Breast epithelium (tissue), 4 donors: Measurements from ENCODE around the gene CCDC14. TPM values are rescaled to one million over a fixed set of nuclear protein-coding genes. Genes with fewer than 3 reads are reported as not detected.

ENCODE experiments used
- DNase-seq, 2 donors: peaks; one replicate each; pipeline ENCODE4 v3.0.0-alpha.2; 2019; ENCODE audit warnings: low spot score in 2 of 2
- H3K27ac ChIP-seq, 2 donors: fragments of 200-600 bp; sonication (generic) in 1 of 2; one replicate each; pipeline ENCODE4 v1.5.1; 2016 to 2019; ENCODE audit warnings: mild to moderate bottlenecking in 1 of 2
- H3K27me3 ChIP-seq, 2 donors: fragments of 200-600 bp; sonication (generic) in 1 of 2; one replicate each; pipeline versions ENCODE4 v1.5.1 to v1.6.0; 2017 to 2019; ENCODE audit warnings: control low read depth in 1 of 2, mild to moderate bottlenecking in 1 of 2
- H3K36me3 ChIP-seq: fragments of 200-600 bp; one replicate; pipeline ENCODE4 v1.5.1; 2019
- H3K4me1 ChIP-seq, 2 donors: fragments of 200-600 bp; sonication (generic); one replicate each; pipeline ENCODE4 v1.5.1; 2016 to 2019; ENCODE audit warnings: control low read depth in 1 of 2
- H3K4me3 ChIP-seq, 3 donors: fragments of 200-600 bp; sonication (generic); 1 replicate in 2 of 3; 2 replicates in 1 of 3; pipeline ENCODE4 v1.5.1; 2016 to 2019; ENCODE audit warnings: mild to moderate bottlenecking in 3 of 3, moderate library complexity in 2 of 3
- H3K9me3 ChIP-seq, 2 donors: fragments of 200-600 bp; sonication (generic) in 1 of 2; one replicate each; pipeline ENCODE4 v1.5.1; 2016 to 2019; ENCODE audit warnings: control low read depth in 1 of 2
- POLR2A ChIP-seq: fragments of 450-650 bp; IDR thresholded peaks from one replicate; pipeline ENCODE4 v1.6.1; 2016; ENCODE audit warnings: antibody characterized with exemption, mild to moderate bottlenecking, moderate library complexity
- POLR2AphosphoS5 ChIP-seq, 3 donors: sonication (generic); formaldehyde crosslinking; IDR thresholded peaks; one replicate each; pipeline ENCODE4 v1.6.1; 2017; ENCODE audit warnings: antibody characterized with exemption in 3 of 3
- intact Hi-C: fragments of 100-400 bp; cut with DNase I; formaldehyde crosslinking; loops from one replicate; pipeline ENCODE4 v1.15.1; 2023; ENCODE audit warnings: low total_unique reads
- total RNA-seq, 3 donors: library from RNA; depleted of rRNA; stranded (reverse); fragments of >200 nt; gene quantifications; one replicate each; pipeline ENCODE4 v1.1.0, GENCODE V29; 2016
- TF ChIP-seq, protein P1 (sequence below), 3 donors: fragments of 450-650 bp; IDR thresholded peaks; one replicate each; pipeline ENCODE4 v1.5.1; 2016 to 2017; ENCODE audit warnings: antibody characterized with exemption in 3 of 3, mild to moderate bottlenecking in 3 of 3, moderate library complexity in 3 of 3

Gene CCDC14
- total RNA-seq, 3 donors from 2014 or later: 43.2 to 94.7 (median 49.5) TPM

DNA sequence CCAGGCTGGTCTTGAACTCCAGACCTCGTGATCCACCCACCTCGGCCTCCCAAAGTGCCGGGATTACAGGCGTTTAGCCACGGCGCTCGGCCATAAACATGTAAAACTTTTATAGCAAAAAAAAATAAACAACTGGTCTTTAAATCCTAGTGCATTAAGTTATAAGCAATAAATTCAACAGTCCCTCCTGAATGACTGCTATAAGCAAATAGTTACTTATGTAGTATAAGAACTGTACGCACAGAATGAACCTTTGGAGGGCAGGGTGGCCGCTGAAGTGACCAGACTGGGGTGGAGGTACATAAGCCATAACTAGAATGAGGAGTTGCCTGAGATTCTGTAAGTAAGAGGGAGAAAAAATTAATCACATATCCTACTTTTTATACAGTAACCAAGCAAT, 12.6 kb downstream of the CCDC14 start:
- no peak for DNase-seq
- H3K4me1 ChIP-seq: no peaks in the 10 kb centered on the region
- no peak overlapping the region for H3K4me3 ChIP-seq
- H3K27me3 ChIP-seq: no peaks in the 10 kb centered on the region
- H3K36me3 ChIP-seq: no peaks in the 10 kb centered on the region
- no peaks in the 10 kb centered on the region for H3K9me3 ChIP-seq
- intact Hi-C loops: no loop called here
- no peak overlapping the region for H3K27ac ChIP-seq
- TF ChIP-seq, protein P1, sequence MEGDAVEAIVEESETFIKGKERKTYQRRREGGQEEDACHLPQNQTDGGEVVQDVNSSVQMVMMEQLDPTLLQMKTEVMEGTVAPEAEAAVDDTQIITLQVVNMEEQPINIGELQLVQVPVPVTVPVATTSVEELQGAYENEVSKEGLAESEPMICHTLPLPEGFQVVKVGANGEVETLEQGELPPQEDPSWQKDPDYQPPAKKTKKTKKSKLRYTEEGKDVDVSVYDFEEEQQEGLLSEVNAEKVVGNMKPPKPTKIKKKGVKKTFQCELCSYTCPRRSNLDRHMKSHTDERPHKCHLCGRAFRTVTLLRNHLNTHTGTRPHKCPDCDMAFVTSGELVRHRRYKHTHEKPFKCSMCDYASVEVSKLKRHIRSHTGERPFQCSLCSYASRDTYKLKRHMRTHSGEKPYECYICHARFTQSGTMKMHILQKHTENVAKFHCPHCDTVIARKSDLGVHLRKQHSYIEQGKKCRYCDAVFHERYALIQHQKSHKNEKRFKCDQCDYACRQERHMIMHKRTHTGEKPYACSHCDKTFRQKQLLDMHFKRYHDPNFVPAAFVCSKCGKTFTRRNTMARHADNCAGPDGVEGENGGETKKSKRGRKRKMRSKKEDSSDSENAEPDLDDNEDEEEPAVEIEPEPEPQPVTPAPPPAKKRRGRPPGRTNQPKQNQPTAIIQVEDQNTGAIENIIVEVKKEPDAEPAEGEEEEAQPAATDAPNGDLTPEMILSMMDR (IDR thresholded peaks at IDR 0.05): no peak
- TF ChIP-seq POLR2A (no peak), POLR2AphosphoS5 (IDR thresholded peaks at IDR 0.05) (no peak)

DNA sequence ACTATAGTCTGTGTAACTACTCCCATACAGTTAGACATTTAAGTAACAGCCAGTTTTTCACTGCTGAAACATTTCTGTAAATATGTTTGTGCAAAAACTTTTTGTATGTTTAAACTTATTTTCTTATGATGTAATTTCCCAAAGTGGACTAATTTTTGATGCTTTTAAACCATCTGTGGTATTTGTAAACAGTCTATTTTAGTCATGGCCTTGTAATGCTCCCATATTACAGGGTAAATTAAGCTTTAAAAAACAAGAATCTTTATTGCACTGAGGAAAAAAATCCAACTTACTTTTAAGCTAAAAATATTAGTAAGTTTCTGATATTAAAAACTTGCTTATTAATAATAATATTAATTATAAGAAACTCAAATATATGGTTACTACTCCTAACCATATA, 13.5 kb downstream of the CCDC14 start:
- no peaks in the 10 kb centered on the region for H3K36me3 ChIP-seq
- TF ChIP-seq POLR2AphosphoS5 (IDR thresholded peaks at IDR 0.05): no peak
- TF ChIP-seq, protein P1 (IDR thresholded peaks at IDR 0.05): no peak
- no peak for TF ChIP-seq POLR2A
- no peaks in the 10 kb centered on the region for H3K4me1 ChIP-seq
- intact Hi-C loops: no loop called here
- DNase-seq: no peak
- no peak overlapping the region for H3K27ac ChIP-seq
- no peaks in the 10 kb centered on the region for H3K27me3 ChIP-seq
- no peak overlapping the region for H3K4me3 ChIP-seq
- H3K9me3 ChIP-seq: no peaks in the 10 kb centered on the region

DNA sequence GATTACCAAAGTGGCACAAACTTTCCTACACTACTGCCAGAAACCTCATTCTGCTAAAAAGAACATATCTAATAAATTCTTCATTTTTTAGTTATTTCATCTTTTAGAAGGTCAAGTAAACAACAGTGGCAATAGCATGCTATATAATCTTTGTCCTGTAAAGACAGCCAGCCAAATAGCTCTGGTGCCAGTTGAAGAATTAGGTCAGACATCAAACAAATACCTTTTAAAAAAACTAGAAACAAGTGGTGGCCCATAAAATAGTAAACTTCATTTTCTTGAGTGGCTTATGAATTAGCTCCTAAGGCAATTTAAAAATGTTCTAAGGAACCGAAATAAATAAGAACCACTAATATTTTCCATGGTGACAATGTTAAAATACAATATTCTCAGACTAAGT, 19.5 kb downstream of the CCDC14 start:
- no peak for DNase-seq
- H3K4me1 ChIP-seq: no peaks in the 10 kb centered on the region
- H3K36me3 ChIP-seq: no peaks in the 10 kb centered on the region
- no peaks in the 10 kb centered on the region for H3K27me3 ChIP-seq
- TF ChIP-seq POLR2AphosphoS5 (IDR thresholded peaks at IDR 0.05) (no peak), POLR2A (no peak)
- TF ChIP-seq, protein P1 (IDR thresholded peaks at IDR 0.05): no peak
- H3K4me3 ChIP-seq: no peak overlapping the region
- H3K27ac ChIP-seq: no peak overlapping the region
- no peaks in the 10 kb centered on the region for H3K9me3 ChIP-seq
- intact Hi-C loops: no loop called here

DNA sequence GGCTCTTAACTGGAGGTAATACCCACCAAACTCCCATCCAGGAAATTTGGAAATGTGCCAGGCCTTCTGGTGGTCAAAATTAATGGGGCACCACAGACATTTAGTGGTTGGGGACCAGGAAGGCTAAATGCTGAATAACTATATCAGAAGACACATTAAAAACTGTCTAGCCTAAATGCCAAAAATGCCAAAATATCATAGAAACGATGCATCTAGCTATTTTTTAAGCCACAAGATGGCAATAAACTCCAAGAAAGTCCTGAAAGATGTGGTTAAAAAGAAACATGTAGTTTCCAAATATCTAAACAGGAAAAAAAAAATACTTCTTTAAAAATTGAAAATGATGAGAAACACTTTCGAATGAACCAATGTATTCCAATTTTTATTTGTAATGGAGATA, 19.9 kb downstream of the CCDC14 start:
- intact Hi-C loops: no loop called here
- no peaks in the 10 kb centered on the region for H3K36me3 ChIP-seq
- H3K4me3 ChIP-seq: no peak overlapping the region
- H3K4me1 ChIP-seq: no peaks in the 10 kb centered on the region
- no peaks in the 10 kb centered on the region for H3K9me3 ChIP-seq
- TF ChIP-seq POLR2A (no peak), POLR2AphosphoS5 (IDR thresholded peaks at IDR 0.05) (no peak)
- TF ChIP-seq, protein P1 (IDR thresholded peaks at IDR 0.05): peak in 1 of 3 donors; percentile 23
- no peak overlapping the region for H3K27ac ChIP-seq
- no peak for DNase-seq
- H3K27me3 ChIP-seq: no peaks in the 10 kb centered on the region

DNA sequence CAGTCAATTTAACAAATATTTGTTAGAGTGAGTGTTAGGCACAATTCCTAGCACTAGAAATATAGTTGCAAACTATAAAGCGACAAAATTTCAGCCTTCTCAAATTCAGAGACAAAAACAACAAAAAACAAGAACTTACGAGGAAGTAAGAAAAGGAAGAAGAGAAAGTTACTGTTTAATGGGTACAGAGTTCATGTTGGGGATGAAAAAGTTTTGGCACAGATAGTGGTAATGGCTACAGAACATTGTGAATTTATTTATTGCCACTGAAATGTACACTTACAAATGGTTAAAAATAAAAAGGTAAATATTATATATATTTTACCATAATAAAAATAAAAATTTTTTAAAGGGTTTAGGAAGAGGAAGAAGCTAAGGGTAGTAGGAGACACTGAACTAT, 21.3 kb downstream of the CCDC14 start:
- Histone ChIP-seq H3K27ac (no peak overlapping the region), H3K4me1 (no peaks in the 10 kb centered on the region)
- TF ChIP-seq, protein P1 (IDR thresholded peaks at IDR 0.05): no peak
- no peak for TF ChIP-seq POLR2A

More for the DNA sequence above, 21.3 kb downstream of the CCDC14 start:
- Histone ChIP-seq H3K36me3 (no peaks in the 10 kb centered on the region), H3K4me3 (no peak overlapping the region), H3K27me3 (no peaks in the 10 kb centered on the region), H3K9me3 (no peaks in the 10 kb centered on the region)
- intact Hi-C loops: no loop called here
- no peak for DNase-seq
